ENCODE data around the gene MGAT2. TPM values are rescaled to one million over a fixed set of nuclear protein-coding genes. Genes with fewer than 3 reads are reported as not detected.
A peak's percentile ranks its signal among the peaks of the same experiment; 100 is the strongest.

Gene MGAT2
- total RNA-seq (10 to 100 TPM; 23.0 to 45.1 (median 28.1) TPM), polyA plus RNA-seq (10 to 100 TPM; 15.9 to 21.4 TPM)
- long read RNA-seq, donor 1, transcript MGAT2-201 (1 exons, 2,687 nt) = major isoform, 38 of 39 reads
- long read RNA-seq, donor 1, partial matches to known transcripts = 0 of 39 reads
- long read RNA-seq, donor 1, other reads (novel, unspliced or antisense) = 1 of 39 reads
- long read RNA-seq, donor 2, transcript MGAT2-201 (1 exons, 2,687 nt) = major isoform, 40 of 96 reads
- long read RNA-seq, donor 2, partial matches to known transcripts = 0 of 96 reads
- long read RNA-seq, donor 2, other reads (novel, unspliced or antisense) = 56 of 96 reads
- long read RNA-seq, donor 3, transcript MGAT2-201 (1 exons, 2,687 nt) = major isoform, 85 of 85 reads
- long read RNA-seq, donor 3, partial matches to known transcripts = 0 of 85 reads
- long read RNA-seq, donor 3, other reads (novel, unspliced or antisense) = 0 of 85 reads

DNA sequence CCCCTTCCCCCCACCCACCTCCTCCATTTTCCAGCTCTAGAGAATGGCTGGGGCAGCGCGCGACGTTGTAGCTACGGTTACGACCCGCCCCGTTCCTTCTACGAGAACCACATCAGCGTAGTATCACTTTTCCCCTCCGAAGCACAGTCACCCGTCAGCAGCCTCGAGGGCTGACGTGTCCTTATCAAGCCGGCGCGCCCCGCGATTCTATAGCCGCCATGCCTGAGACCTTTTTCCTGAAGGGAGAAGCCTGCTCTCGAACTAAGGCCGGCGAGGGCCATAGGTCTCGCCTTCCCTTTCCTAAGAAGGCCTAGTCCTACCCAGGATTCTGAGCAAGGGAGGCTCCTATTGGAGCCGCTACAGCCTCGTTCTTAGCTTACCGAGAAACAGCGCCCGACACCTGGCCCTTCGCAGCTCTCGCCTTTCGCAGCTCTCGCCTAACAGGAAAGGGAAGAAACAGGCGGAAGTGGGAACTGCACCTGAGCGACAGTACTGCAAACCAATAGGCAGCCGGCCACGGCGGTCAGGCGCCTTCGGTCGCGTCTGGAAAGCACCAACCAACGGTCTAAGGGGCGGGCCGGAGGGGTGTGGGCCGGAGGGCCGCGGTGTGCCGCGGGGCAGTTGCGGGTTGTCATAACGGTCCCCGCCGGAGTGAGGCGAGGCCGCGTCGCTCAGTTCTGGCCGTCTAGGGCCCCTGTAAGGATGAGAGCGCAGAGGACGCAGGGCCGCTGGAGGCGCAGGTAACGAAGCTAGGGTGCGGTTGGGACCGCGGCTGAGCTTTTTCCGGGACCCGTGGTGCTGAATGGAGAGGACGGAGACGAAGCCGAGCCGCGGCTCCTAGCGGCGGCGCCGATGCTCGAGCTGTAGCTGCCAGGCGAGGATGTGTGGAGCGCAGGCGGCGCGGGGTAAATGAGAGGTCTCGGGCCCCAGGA, at the start of gene MGAT2, which contains the start of gene RPL36AL:
MGAT2 (plus strand) TSS at position 618 of the 932 bp plus-strand sequence. CDS start 470 bp downstream, outside the sequence.
RPL36AL (minus strand) TSS at position 445 of the 932 bp plus-strand sequence. CDS start 1,522 bp downstream, outside the sequence.
- H3K4me3 ChIP-seq = peak within 1 kb of the TSS; percentile 87
- WGBS, 3 donors = 0 to 1% (median 0%) methylated on average over 74 to 85 of the region's 85 CpGs
- H3K4me1 ChIP-seq (ENCODE audit: insufficient read depth) = peaks cover 11% of the 10 kb centered on the region
- no peaks in the 10 kb centered on the region for H3K27me3 ChIP-seq
- TF ChIP-seq POLR2A (IDR thresholded peaks at IDR 0.05) = peak; percentile 90
- TF ChIP-seq, protein P1, sequence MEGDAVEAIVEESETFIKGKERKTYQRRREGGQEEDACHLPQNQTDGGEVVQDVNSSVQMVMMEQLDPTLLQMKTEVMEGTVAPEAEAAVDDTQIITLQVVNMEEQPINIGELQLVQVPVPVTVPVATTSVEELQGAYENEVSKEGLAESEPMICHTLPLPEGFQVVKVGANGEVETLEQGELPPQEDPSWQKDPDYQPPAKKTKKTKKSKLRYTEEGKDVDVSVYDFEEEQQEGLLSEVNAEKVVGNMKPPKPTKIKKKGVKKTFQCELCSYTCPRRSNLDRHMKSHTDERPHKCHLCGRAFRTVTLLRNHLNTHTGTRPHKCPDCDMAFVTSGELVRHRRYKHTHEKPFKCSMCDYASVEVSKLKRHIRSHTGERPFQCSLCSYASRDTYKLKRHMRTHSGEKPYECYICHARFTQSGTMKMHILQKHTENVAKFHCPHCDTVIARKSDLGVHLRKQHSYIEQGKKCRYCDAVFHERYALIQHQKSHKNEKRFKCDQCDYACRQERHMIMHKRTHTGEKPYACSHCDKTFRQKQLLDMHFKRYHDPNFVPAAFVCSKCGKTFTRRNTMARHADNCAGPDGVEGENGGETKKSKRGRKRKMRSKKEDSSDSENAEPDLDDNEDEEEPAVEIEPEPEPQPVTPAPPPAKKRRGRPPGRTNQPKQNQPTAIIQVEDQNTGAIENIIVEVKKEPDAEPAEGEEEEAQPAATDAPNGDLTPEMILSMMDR (IDR thresholded peaks at IDR 0.05) = peak in 2 of 3 donors; percentile 45 to 63
- no peak for TF ChIP-seq EP300 (IDR thresholded peaks at IDR 0.05)
- H3K36me3 ChIP-seq = no peaks in the 10 kb centered on the region
- intact Hi-C loops (cut with DNase I) = no loop called here
- H3K27ac ChIP-seq = peak within 1 kb of the TSS; percentile 66 to 90
- H3K9me3 ChIP-seq = no peaks in the 10 kb centered on the region
- peak; percentile 98 to 99 (median 99) for DNase-seq

DNA sequence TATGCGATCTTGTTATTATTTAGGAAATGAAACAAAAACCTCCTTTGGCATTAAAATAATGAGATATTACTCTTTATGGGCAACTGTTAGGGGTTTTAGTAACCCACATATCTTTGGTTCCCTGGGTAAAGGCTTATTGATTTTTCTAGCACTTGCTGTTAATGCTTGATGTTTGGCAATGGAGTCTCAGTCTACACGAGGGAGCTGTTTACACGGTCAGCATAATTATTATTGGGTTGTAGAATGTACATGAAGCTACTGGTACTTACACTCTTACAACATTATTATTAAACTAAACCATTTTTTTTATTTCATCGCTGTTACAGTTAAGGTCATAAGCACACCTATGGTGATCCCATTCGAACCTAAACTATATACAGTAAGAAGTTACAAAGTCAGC, 46.6 kb upstream of the MGAT2 start:
- Histone ChIP-seq H3K4me3 (no peak overlapping the region), H3K36me3 (no peaks in the 10 kb centered on the region), H3K9me3 (no peaks in the 10 kb centered on the region), H3K4me1 (ENCODE audit: insufficient read depth) (no peaks in the 10 kb centered on the region), H3K27ac (no peak overlapping the region), H3K27me3 (no peaks in the 10 kb centered on the region)
- DNase-seq = no peak
- intact Hi-C loops (cut with DNase I) = no loop called here
- 85 to 89% (median 88%) methylated on average over 5 of the region's 5 CpGs for WGBS, 3 donors
- TF ChIP-seq EP300 (IDR thresholded peaks at IDR 0.05) (no peak), POLR2A (IDR thresholded peaks at IDR 0.05) (no peak)
- TF ChIP-seq, protein P1 (IDR thresholded peaks at IDR 0.05) = no peak

DNA sequence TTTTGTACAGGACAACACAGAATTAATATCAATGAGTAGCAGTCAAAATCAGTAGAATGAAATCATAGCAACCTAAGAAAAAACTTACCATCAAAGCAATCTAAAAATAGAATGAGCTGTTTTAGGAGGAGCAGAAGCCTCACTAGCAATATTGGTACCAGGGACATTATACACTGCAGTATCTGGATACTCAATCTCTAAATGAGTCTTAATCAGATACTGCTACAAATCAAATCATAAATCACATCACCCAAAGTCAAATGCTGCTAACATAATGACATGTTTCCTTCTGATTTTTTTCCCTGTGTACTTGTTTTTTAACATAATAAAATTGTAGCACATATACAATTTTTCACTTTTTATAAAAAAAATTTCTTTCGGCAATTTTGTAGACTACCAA, 42.5 kb upstream of the MGAT2 start:
- H3K9me3 ChIP-seq = no peaks in the 10 kb centered on the region
- H3K4me3 ChIP-seq = no peak overlapping the region
- no peaks in the 10 kb centered on the region for H3K4me1 ChIP-seq (ENCODE audit: insufficient read depth)
- WGBS, 3 donors = 96 to 100% (median 100%) methylated on average over 1 of the region's 1 CpG
- H3K27ac ChIP-seq = no peak overlapping the region
- H3K36me3 ChIP-seq = no peaks in the 10 kb centered on the region
- intact Hi-C loops (cut with DNase I) = no loop called here
- no peak for TF ChIP-seq POLR2A (IDR thresholded peaks at IDR 0.05)
- TF ChIP-seq EP300 (IDR thresholded peaks at IDR 0.05) = no peak
- TF ChIP-seq, protein P1 (IDR thresholded peaks at IDR 0.05) = no peak
- no peaks in the 10 kb centered on the region for H3K27me3 ChIP-seq
- no peak for DNase-seq

DNA sequence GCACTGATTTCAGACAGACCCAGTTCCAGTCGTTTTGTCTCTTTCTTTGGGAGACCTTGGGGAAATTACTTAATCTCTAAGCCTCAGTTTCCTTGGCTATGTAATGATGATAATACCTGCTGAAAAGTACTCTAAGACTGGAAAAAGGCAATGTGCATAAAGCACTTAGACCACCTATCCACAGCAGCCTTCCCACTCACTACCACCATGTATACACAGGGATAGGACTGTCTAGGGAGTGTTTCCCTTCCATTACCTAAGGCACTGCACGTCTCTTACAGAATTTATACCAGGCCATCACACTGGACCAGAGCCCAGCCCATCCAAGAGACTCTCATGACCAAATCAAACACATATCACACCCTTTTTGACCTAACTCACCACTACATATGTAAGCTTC, 40.8 kb upstream of the MGAT2 start:
- TF ChIP-seq, protein P1 (IDR thresholded peaks at IDR 0.05) = no peak
- TF ChIP-seq POLR2A (IDR thresholded peaks at IDR 0.05) = no peak
- no peak for TF ChIP-seq EP300 (IDR thresholded peaks at IDR 0.05)
- Histone ChIP-seq H3K27ac (no peak overlapping the region), H3K4me3 (no peak overlapping the region), H3K36me3 (no peaks in the 10 kb centered on the region), H3K27me3 (no peaks in the 10 kb centered on the region), H3K9me3 (no peaks in the 10 kb centered on the region), H3K4me1 (ENCODE audit: insufficient read depth) (peaks cover 3% of the 10 kb centered on the region)
- intact Hi-C loops (cut with DNase I) = no loop called here
- no peak for DNase-seq
- 76 to 86% (median 80%) methylated on average over 2 of the region's 2 CpGs for WGBS, 3 donors

All from ovary (tissue), 10 donors.